PC-9 (cell line): Measurements from ENCODE around the gene DBN1.

ENCODE experiments used
- CTCF ChIP-seq: fragments of 200-600 bp; sonication (generic); conservative IDR thresholded peaks from 2 replicates; pipeline ENCODE4 v1.6.1; 2017; ENCODE audit warnings: mixed run types, antibody characterized with exemption, mild to moderate bottlenecking, moderate library complexity
- EZH2 ChIP-seq: fragments of 200-600 bp; sonication (generic); IDR thresholded peaks from 2 replicates; pipeline ENCODE4 v1.8.0; 2017; ENCODE audit warnings: antibody characterized with exemption, low read depth

GRCh38 chr5:177520271-177520670, 46.8 kb upstream of the DBN1 start:
- TF ChIP-seq CTCF, result no peak
- no peak for TF ChIP-seq EZH2
